HL-60/S4 (cell line): ENCODE measurements around the gene CRADD.
"Not testable (repeated sequence)": the region's sequence is repeated elsewhere in the genome, so short reads cannot be mapped to it uniquely, and the experiment has no call there.

Source experiments
- in situ Hi-C: fragments of 300-500 bp; cut with MboI; formaldehyde crosslinking; loops from 2 replicates; pipeline ENCODE4 v1.14.3; 2022; ENCODE audit warnings: low sequenced_read_pairs

CRADD gene

GRCh38 chr12:93921521-93921920 is 244.3 kb downstream of the CRADD start:
- in situ Hi-C loops: no loop called here

GRCh38 chr12:93922583-93923006 is 245.4 kb downstream of the CRADD start:
- in situ Hi-C loops: no loop called here

- in situ Hi-C loops: no loop called here
These were observed 247.2 kb downstream of the CRADD start for GRCh38 chr12:93924367-93924766.

GRCh38 chr12:93925585-93926205 is 248.5 kb downstream of the CRADD start:
- in situ Hi-C loops: no loop called here

- in situ Hi-C loops: no loop called here
These were observed 249.1 kb downstream of the CRADD start for GRCh38 chr12:93926237-93926636.

GRCh38 chr12:93929081-93929480 is 251.9 kb downstream of the CRADD start:
- in situ Hi-C loops: not testable (repeated sequence)

- in situ Hi-C loops: no loop called here
These were observed 260.6 kb downstream of the CRADD start for GRCh38 chr12:93937812-93938211.

- in situ Hi-C loops: no loop called here
These were observed 261.1 kb downstream of the CRADD start for GRCh38 chr12:93938317-93938716.

GRCh38 chr12:93938931-93939330 is 261.8 kb downstream of the CRADD start:
- in situ Hi-C loops: no loop called here

- in situ Hi-C loops: no loop called here
These were observed 262.6 kb downstream of the CRADD start for GRCh38 chr12:93939641-93940325.

- in situ Hi-C loops: no loop called here
These were observed 266.6 kb downstream of the CRADD start for GRCh38 chr12:93943780-93944179.

- in situ Hi-C loops: no loop called here
These were observed 267.0 kb downstream of the CRADD start for GRCh38 chr12:93944201-93944600.
